H9 (cell line): ENCODE results near the gene DCAF11. TPM values are rescaled to one million over a fixed set of nuclear protein-coding genes. Genes with fewer than 3 reads are reported as not detected.

Source experiments
- DNase-seq: peaks from one replicate; pipeline ENCODE4 v3.0.0-alpha.2; 2017
- H2AFZ ChIP-seq: one replicate; pipeline ENCODE4 v1.6.1; 2013; ENCODE audit warnings: mild to moderate bottlenecking, low read length, control low read depth, moderate library complexity
- H2AK5ac ChIP-seq: 2 replicates; pipeline ENCODE4 v1.6.1; 2013; ENCODE audit warnings: low read length, control low read depth, mixed read lengths; ENCODE audit not compliant: insufficient read length
- H2BK120ac ChIP-seq: one replicate; pipeline ENCODE4 v1.6.1; 2013; ENCODE audit warnings: low read depth, mild to moderate bottlenecking, low read length, control low read depth, inconsistent platforms; ENCODE audit not compliant: poor library complexity, severe bottlenecking
- H2BK12ac ChIP-seq: 2 replicates; pipeline ENCODE4 v1.6.1; 2013; ENCODE audit warnings: low read length, control low read depth, mixed read lengths, low read depth; ENCODE audit not compliant: insufficient read length
- H2BK15ac ChIP-seq: 2 replicates; pipeline ENCODE4 v1.6.1; 2013; ENCODE audit warnings: low read depth, low read length, control low read depth
- H2BK20ac ChIP-seq: one replicate; pipeline ENCODE4 v1.6.1; 2013; ENCODE audit warnings: low read depth, mild to moderate bottlenecking, low read length, control low read depth, inconsistent platforms; ENCODE audit not compliant: poor library complexity, severe bottlenecking
- H2BK5ac ChIP-seq: 2 replicates; pipeline ENCODE4 v1.6.1; 2013; ENCODE audit warnings: low read length, control low read depth, mixed read lengths; ENCODE audit not compliant: insufficient read length
- H3K14ac ChIP-seq: 2 replicates; pipeline ENCODE4 v1.6.1; 2013; ENCODE audit warnings: low read length, control low read depth; ENCODE audit not compliant: insufficient read depth
- H3K18ac ChIP-seq: 2 replicates; pipeline ENCODE4 v1.6.1; 2013; ENCODE audit warnings: low read depth, mild to moderate bottlenecking, mixed read lengths, low read length, control low read depth; ENCODE audit not compliant: insufficient read length
- H3K23ac ChIP-seq: 2 replicates; pipeline ENCODE4 v1.6.1; 2013; ENCODE audit warnings: low read length, control low read depth, mixed read lengths, low read depth; ENCODE audit not compliant: insufficient read length
- H3K23me2 ChIP-seq: 2 replicates; pipeline ENCODE4 v1.6.1; 2013; ENCODE audit warnings: low read depth, mild to moderate bottlenecking, mixed read lengths, low read length, control low read depth; ENCODE audit not compliant: insufficient read length, poor library complexity, severe bottlenecking
- H3K27ac ChIP-seq: 2 replicates; pipeline ENCODE4 v1.5.1; 2013; ENCODE audit warnings: low read length, control low read depth, mixed read lengths, low read depth; ENCODE audit not compliant: insufficient read length
- H3K27me3 ChIP-seq: 2 replicates; pipeline ENCODE4 v1.6.1; 2013; ENCODE audit warnings: low read length, control low read depth, inconsistent platforms; ENCODE audit not compliant: insufficient read depth
- H3K4ac ChIP-seq: 2 replicates; pipeline ENCODE4 v1.6.1; 2013; ENCODE audit warnings: low read depth, mild to moderate bottlenecking, control low read depth, inconsistent platforms, low read length, moderate library complexity
- H3K4me1 ChIP-seq: 2 replicates; pipeline ENCODE4 v1.6.1; 2013; ENCODE audit warnings: low read length, control low read depth, inconsistent platforms; ENCODE audit not compliant: insufficient read depth
- H3K4me2 ChIP-seq: 2 replicates; pipeline ENCODE4 v1.6.1; 2013; ENCODE audit warnings: low read length, control low read depth, mixed read lengths; ENCODE audit not compliant: insufficient read length, insufficient read depth
- H3K56ac ChIP-seq: 2 replicates; pipeline ENCODE4 v1.6.1; 2013; ENCODE audit warnings: low read depth, mild to moderate bottlenecking, mixed read lengths, low read length, control low read depth; ENCODE audit not compliant: insufficient read length
- H3K79me1 ChIP-seq: 2 replicates; pipeline ENCODE4 v1.6.1; 2013; ENCODE audit warnings: low read depth, mild to moderate bottlenecking, moderate library complexity, low read length, control low read depth, inconsistent platforms; ENCODE audit not compliant: insufficient read depth, poor library complexity, severe bottlenecking
- H3K79me2 ChIP-seq: 2 replicates; pipeline ENCODE4 v1.6.1; 2013; ENCODE audit warnings: low read length, control low read depth, inconsistent platforms; ENCODE audit not compliant: insufficient read depth
- H3K9ac ChIP-seq: 2 replicates; pipeline ENCODE4 v1.6.1; 2013; ENCODE audit warnings: low read length, control low read depth, mixed read lengths; ENCODE audit not compliant: insufficient read length; ENCODE audit errors: extremely low read depth
- H3K9me3 ChIP-seq: one replicate; pipeline ENCODE4 v1.6.1; 2013; ENCODE audit warnings: low read depth, low read length, inconsistent platforms; ENCODE audit not compliant: control insufficient read depth
- H3T11ph ChIP-seq: one replicate; pipeline ENCODE4 v1.6.1; 2013; ENCODE audit warnings: mild to moderate bottlenecking, low read length, control low read depth, inconsistent platforms
- H4K20me1 ChIP-seq: one replicate; pipeline ENCODE4 v1.6.1; 2013; ENCODE audit not compliant: control insufficient read depth, insufficient read length, insufficient read depth
- H4K5ac ChIP-seq: 2 replicates; pipeline ENCODE4 v1.6.1; 2013; ENCODE audit warnings: low read depth, mild to moderate bottlenecking, mixed read lengths, low read length, control low read depth; ENCODE audit not compliant: insufficient read length
- H4K8ac ChIP-seq: replicated peaks from 2 replicates; pipeline ENCODE4 v1.6.1; 2013; ENCODE audit warnings: low read length, control low read depth, mixed read lengths, low read depth; ENCODE audit not compliant: insufficient read length
- H4K91ac ChIP-seq: 2 replicates; pipeline ENCODE4 v1.6.1; 2013; ENCODE audit warnings: low read depth, mild to moderate bottlenecking, moderate library complexity, mixed read lengths, low read length, control low read depth; ENCODE audit not compliant: insufficient read length
- H3K27ac Mint-ChIP-seq, 3 experiments: 2 replicates in 2 of 3; 3 replicates in 1 of 3; pipeline ENCODE4 v1.8.0; 2020 to 2021; ENCODE audit warnings: mixed read lengths in 3 of 3, mild to moderate bottlenecking in 1 of 3, moderate library complexity in 1 of 3
- H3K27me3 Mint-ChIP-seq: 2 replicates; pipeline ENCODE4 v1.8.0; 2021; ENCODE audit warnings: low read depth, mild to moderate bottlenecking, moderate library complexity, mixed read lengths
- H3K36me3 Mint-ChIP-seq, 3 experiments: 2 replicates in 2 of 3; 3 replicates in 1 of 3; pipeline ENCODE4 v1.8.0; 2020 to 2021; ENCODE audit warnings: low read depth in 3 of 3, mixed read lengths in 3 of 3; ENCODE audit not compliant: insufficient read depth in 1 of 3
- H3K4me1 Mint-ChIP-seq, 2 experiments: 2 replicates each; pipeline ENCODE4 v1.8.0; 2020; ENCODE audit warnings: mixed read lengths in 2 of 2
- H3K4me3 Mint-ChIP-seq, 2 experiments: 2 replicates in 1 of 2; 3 replicates in 1 of 2; pipeline ENCODE4 v1.8.0; 2020 to 2021; ENCODE audit warnings: mild to moderate bottlenecking in 2 of 2, mixed read lengths in 2 of 2, moderate library complexity in 1 of 2
- H3K9me3 Mint-ChIP-seq, 2 experiments: 2 replicates in 1 of 2; 3 replicates in 1 of 2; pipeline ENCODE4 v1.8.0; 2020; ENCODE audit warnings: mild to moderate bottlenecking in 2 of 2, mixed read lengths in 2 of 2, moderate library complexity in 1 of 2
- WGBS: extraction: QIAGEN DNeasy Blood & Tissue Kit; methylation state at CpG from one replicate; pipeline ENCODE4 v1.1.7; 2013; ENCODE audit warnings: missing lambda C conversion rate, low lambda C conversion rate, mixed read lengths; ENCODE audit not compliant: insufficient read length; ENCODE audit errors: extremely low coverage; 5-methylcytosine and 5-hydroxymethylcytosine counted together
- total RNA-seq: library from RNA; stranded (reverse); gene quantifications from 2 replicates; pipeline ENCODE4 v1.2.1, GENCODE V29; 2021
- TF ChIP-seq, protein P1 (sequence below): fragments of 200-600 bp; sonication (generic); conservative IDR thresholded peaks from 3 replicates; pipeline ENCODE4 v1.8.0; 2021; ENCODE audit warnings: antibody characterized with exemption, mild to moderate bottlenecking

Gene DCAF11
- total RNA-seq, 1 experiment from 2014 or later, result 73.4 TPM

GRCh38 chr14:24087004-24087403 is 27.6 kb upstream of the DCAF11 start:
- Mint-ChIP-seq H3K36me3 (no peaks in the 10 kb centered on the region), H3K4me1 (peaks cover 9 to 23% of the 10 kb centered on the region in 2 experiments), H3K27ac (no peak overlapping the region), H3K4me3 (no peak overlapping the region; a peak in 1 of 5 replicates), H3K9me3 (no peaks in the 10 kb centered on the region), H3K27me3 (peaks cover 21% of the 10 kb centered on the region)
- Histone ChIP-seq H4K91ac (no peak overlapping the region), H2BK15ac (no peak overlapping the region), H3K27ac (no peak overlapping the region), H3K18ac (no peak overlapping the region), H3K9ac (no peak overlapping the region), H4K5ac (no peak overlapping the region), H2AFZ (no peak overlapping the region), H3K23ac (no peak overlapping the region), H3K56ac (no peak overlapping the region), H3K79me2 (no peaks in the 10 kb centered on the region), H4K20me1 (no peaks in the 10 kb centered on the region), H2BK20ac (no peak overlapping the region), H4K8ac (no peak overlapping the region), H3K4ac (no peak overlapping the region), H2BK12ac (no peak overlapping the region), H3K4me1 (no peaks in the 10 kb centered on the region), H2AK5ac (no peak overlapping the region), H3K4me2 (no peak overlapping the region), H2BK120ac (no peak overlapping the region), H3K27me3 (no peaks in the 10 kb centered on the region; the same call in 1 of the 2 replicates), H3K79me1 (no peaks in the 10 kb centered on the region), H3K9me3 (no peaks in the 10 kb centered on the region), H2BK5ac (no peak overlapping the region), H3K23me2 (no peaks in the 10 kb centered on the region), H3T11ph (no peak overlapping the region), H3K14ac (no peak overlapping the region)
- DNase-seq, result no peak
- TF ChIP-seq, protein P1, sequence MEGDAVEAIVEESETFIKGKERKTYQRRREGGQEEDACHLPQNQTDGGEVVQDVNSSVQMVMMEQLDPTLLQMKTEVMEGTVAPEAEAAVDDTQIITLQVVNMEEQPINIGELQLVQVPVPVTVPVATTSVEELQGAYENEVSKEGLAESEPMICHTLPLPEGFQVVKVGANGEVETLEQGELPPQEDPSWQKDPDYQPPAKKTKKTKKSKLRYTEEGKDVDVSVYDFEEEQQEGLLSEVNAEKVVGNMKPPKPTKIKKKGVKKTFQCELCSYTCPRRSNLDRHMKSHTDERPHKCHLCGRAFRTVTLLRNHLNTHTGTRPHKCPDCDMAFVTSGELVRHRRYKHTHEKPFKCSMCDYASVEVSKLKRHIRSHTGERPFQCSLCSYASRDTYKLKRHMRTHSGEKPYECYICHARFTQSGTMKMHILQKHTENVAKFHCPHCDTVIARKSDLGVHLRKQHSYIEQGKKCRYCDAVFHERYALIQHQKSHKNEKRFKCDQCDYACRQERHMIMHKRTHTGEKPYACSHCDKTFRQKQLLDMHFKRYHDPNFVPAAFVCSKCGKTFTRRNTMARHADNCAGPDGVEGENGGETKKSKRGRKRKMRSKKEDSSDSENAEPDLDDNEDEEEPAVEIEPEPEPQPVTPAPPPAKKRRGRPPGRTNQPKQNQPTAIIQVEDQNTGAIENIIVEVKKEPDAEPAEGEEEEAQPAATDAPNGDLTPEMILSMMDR, result no peak
- WGBS, result no CpG with 5 or more reads among the region's 1 CpG
